NCI-H128 (cell line): Measurements from ENCODE around the gene CCDC184.
"Not testable (repeated sequence)": the region's sequence is repeated elsewhere in the genome, so short reads cannot be mapped to it uniquely, and the experiment has no call there.

Source experiments
- DNase-seq: peaks from one replicate; lab custom pipeline; 2025; ENCODE audit not compliant: unreplicated experiment; lab: John Stamatoyannopoulos, UW

Gene CCDC184

DNA sequence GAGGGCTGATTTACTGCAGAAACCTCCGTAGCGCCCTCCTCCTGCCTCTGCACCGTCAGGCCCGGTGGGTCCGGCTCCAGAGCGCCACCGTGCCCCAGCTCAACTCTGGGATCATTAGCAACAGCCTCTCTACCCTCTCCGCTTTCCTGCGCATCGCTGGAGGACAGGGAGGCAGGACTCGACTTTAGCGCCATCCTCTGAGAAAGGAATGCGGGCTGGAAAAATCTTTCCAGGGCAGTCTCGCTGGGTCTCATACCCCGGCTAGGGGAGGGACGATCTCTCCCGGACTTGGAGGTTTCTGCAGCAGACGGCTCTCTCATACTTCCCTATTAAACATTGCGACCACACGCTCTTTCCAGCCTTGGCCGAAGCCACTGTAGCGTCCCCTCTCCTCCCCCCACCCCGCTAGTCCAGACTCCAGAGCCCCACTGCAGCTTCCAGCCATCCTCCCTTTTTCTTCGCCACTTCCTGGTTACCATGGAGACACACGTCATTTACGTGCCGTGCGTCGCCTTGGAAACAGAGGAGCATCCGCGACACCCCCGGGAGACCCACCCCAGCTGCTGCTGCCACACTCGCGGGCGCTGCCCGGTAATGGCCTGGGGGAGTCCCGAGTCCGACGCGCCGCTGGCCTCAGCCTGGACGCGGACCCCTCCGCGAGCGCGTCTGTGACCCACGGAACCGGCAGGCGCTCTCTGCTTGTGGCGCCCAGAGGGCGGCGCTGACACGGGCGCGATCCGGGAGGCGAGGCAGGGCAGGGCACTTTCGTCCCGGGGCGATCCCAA is at the start of gene CCDC184:
Gene CCDC184, plus strand, starts transcription at position 554 of the 785 bp plus-strand sequence. CDS start 479 bp downstream, outside the sequence.
- DNase-seq = peak; percentile 74

DNA sequence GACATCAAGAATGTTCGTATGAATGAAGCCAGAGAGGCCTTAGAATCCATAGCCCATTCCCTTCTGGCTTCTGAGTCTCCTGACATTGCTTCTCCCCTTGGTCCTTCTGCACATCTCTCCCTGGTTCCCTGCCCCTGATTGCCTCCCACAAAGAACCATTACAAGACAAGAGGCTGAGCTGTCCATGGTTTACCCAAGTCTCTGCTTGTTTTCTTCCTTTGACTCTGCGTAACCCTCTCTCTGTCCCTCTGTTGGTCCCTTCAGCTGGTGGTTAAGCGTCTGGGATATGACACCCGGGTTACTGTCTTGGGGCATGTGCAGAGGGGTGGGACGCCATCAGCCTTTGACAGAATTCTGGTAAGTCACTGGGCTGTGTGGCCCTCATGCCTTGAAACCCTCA is 48.4 kb upstream of the CCDC184 start:
- no peak for DNase-seq

DNA sequence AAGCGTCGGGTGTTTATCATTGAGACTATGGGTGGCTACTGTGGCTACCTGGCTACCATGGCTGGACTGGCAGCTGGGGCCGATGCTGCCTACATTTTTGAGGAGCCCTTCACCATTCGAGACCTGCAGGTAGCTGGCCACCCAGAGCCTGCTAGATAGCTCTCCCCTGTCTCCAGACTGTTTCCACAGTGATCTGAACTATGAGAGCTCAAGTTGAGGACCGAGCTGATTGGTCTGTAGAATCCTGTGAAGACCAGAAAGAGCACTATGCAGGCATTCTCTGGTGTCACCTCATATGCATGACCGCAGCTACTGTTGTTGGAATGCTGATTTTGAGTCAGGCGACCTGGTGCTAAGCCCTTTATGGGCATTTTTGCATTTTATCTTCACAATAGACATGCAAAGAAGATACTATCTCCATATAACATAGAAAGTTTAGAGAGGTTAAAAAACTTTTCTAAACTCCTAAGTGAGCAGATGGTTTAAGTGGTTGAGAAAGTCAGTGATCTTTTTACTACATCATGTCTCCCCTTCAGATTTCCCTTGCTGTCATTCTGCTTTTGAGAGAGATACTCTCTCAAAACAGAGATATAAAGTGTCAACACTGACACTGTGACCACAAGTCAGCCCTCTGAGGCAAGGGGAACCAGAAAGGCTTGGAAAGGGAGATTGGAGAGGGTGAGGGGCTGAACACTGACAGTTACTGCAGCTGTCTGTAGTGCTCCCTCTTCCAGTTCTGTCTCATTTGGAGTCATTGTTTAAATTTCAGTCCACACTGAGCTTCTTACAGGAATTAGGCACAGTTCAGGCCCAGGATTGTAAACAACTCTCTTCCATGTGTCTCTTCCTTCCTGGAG is 40.4 kb upstream of the CCDC184 start:
- DNase-seq = no peak

DNA sequence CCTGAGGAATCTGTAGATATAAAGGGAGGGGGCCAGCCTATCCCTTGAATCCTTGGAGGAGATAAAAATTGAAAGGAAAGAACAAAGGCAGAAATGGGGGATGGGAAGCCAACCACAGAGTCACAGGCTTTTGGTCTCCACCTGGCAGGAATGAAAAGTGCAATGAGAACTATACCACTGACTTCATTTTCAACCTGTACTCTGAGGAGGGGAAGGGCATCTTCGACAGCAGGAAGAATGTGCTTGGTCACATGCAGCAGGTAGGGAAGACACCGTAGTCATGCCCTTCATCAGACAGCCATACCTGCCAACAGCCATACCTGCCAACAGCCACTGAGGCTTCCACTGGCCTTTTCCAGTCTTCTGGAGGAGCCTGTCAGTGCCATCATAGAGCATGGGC is 39.5 kb upstream of the CCDC184 start:
- DNase-seq = no peak

DNA sequence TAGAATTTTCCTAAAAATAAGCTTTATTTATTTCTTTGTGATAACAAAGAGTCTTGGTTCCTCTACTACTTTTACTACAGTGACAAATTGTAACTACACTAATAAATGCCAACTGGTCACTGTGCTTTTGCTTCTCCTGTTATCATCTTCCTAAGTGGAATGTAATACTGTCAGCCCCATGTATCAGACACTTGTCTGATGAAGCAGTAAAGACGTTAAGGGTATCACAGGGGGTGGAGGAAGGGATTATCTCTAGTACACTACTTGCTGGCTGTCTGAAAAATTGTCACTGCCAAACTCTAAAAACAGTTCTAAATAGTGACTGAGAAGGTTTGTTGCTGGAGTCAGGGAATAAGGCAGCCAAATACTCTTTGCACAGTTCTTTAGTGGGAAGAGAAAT is 37.5 kb upstream of the CCDC184 start:
- DNase-seq = no peak

DNA sequence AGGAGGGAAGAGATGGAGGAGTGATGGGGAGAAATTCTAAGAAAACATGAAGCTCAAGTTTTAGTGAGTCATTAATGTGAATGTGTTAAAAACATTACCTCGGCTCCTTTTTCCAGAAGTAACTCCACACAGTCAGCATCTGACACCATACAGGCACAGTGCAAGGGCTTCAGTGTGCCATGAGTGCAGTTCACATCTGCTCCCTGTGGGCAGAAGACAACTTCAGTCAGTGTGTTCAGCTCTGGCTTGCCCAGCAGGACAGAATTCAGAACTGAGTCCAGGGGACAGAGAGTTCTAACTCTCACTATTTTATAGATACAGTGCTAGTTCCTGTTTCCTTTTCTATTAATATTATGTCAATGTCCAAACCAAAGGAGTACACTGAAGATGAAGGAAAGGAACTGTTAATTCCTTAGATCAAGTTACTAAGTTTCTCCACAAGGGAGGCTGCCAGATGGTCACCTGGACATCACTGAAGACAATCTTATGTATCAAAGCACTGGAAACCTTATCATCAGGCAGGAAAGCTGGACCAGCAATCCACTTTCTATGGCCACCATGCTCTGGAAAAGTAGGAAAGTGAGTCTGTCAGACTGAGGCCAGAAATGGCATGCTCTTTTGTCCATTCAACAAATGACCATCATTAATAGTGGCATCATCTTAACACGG is 32.2 kb upstream of the CCDC184 start:
- DNase-seq = no peak

DNA sequence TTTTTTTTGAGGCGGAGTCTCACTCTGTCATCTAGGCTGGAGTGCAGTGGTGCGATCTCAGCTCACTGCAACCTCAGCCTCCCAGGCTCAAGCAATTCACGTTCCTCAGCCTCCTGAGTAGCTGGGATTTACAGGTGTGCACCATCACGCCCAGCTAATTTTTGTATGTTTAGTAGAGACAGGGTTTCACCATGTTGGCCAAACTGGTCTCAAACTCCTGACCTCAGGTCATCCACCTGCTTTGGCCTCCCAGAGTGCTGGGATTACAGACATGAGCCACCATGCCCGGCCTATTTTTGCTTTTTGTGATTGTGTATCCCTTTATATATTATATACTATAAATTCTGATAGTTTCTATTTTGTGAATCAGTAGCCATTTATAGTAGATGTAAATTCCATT is 27.7 kb upstream of the CCDC184 start:
- DNase-seq = not testable (repeated sequence)

DNA sequence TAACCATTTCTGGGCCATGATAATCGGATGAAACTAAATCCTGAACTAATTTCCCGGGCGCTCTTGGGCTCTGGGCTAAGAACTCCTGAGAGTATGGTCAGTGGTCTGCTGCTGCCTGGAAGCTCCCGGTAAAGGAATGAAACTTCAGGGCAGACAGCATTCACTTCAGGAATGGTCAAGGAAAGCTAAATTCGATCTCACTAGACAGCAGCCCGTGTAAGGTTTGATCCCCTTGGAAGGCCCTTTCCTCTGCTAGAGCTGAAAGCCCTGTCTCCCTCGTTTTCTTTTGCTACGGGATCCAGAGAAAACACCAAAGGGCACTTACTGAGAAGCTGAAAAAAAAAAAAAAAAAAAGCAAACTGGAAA is 26.8 kb upstream of the CCDC184 start:
- no peak for DNase-seq

DNA sequence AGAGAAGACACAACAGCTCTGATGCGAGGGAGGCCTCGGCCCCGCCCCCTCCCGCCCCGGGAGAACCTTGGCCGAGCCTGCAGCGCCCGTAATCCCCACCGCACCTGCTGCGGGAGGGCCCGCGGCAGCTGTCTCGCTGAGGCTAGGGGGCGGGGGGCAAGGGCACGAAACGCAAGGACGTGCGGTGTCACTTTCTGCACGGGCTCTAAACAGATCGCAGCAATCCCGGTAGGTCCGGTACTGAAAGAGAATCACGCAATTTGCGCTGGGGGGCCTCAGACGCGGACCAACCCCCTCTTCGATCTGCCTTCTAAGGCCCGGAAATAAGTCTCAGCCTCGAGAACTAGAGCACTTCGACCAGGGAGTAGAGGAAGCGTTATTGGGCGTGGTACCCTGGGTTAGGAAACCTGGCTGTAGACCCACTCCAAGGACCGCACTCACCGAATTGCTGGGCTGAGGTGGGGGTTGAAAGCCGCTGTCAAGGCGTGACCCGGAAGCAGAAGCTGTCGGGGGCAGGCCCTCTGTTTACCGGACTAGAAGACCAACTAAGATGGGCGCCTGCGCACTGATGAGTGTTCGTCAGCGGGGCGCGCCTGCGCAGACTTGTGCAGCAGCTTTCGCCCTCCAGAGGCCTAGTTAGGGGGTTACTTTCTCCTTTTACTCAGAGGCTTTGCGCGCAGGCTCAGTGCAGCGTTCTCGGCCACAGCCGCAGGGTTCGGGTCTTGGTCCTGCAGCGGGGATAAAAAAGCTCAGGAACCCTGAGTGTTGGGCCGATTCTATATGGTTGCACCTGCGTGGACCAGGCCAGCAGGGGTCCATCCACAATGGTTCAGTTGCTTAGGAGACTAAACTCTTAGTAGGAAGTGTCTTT is 26.2 kb upstream of the CCDC184 start, which contains the start of gene ASB8:
Gene ASB8, minus strand, starts transcription at position 498 of the 871 bp plus-strand sequence. CDS start 4,019 bp downstream, outside the sequence.
- DNase-seq = peak; percentile 98

DNA sequence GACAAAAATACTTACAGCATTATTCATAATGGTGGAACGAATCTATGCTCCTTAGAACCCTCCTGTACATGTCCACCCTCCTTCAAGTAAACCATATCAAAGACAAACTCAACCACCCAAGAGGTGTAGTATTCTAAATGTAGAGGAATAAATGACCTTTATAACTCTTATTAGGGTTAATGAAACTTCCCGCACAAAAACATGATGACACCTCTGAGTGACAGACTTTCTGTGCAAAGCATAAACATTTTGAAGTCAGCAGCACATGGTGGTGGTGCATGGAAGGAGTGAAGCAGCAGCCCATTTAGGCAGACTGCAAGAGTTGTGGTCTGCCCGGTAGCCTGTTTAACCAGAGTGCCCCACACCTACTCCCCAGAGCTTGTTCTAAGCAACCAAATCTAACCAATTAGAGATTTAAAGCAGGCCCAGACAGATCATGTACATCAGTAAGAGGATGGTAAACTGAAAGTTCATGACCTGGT is 25.5 kb upstream of the CCDC184 start:
- DNase-seq = no peak

DNA sequence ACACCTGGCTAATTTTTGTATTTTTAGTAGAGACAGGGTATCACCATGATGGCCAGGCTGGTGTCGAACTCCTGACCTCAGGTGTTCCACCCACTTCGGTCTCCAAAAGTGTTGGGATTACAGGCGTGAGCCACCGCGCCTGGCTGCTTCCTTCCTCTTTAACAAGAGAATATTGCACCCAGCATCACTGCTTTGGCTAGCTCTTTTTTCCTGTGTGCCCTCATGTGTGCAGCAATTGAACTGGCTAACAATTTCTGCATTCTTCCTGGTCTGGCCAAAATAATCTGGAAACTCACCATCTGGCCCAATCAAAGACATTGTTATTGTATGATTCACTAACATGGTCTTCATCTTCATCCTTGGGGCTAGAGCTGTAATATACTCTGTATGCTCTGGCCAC is 23.4 kb upstream of the CCDC184 start:
- no peak for DNase-seq

DNA sequence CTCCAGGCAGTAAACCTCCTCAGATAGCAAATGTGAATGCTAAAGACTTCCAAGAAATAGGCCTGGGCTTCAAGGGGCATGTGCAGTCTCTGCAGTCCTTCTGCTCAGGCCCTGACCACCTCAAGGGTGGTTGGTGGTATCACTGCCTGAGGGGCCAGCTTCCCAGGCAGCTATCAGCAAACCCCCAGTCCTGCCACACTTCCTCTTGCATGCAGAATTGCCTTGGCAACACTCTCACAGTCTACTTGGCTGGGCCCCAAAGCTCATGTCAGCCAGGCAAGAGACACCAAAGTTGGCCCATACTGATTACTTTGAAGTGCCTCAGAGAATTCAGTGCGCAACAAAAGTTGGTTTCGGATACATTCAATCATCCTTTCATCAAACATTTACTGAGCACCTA is 22.6 kb upstream of the CCDC184 start:
- DNase-seq = no peak

DNA sequence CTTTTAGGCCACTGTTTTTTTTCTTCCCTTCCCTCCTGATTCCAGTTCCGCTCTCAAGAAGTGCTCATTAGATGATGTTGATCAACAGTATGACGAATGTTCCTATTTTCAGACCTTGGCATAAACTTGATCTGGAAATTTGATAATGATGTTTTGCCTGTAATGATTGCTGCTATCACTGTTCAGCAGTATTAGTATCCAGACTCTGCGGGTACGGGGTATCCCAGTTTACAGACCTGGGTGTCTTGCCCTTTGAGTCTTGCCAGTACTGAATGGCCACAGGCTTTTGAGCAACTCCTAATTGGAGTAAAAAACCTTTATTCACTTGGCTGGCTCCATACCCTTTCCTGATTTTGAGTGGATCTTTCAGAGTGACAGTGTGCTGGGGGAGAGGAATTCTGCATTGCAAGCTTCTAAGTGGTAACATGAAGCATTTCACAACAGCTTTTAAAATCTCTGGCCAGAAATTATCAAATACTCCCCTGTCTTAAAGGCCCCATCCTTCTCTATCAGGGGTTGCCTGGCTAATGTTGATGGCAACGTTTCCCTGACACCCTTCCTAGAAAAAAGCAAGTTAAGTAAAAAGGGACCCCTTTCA is 20.2 kb upstream of the CCDC184 start:
- no peak for DNase-seq

DNA sequence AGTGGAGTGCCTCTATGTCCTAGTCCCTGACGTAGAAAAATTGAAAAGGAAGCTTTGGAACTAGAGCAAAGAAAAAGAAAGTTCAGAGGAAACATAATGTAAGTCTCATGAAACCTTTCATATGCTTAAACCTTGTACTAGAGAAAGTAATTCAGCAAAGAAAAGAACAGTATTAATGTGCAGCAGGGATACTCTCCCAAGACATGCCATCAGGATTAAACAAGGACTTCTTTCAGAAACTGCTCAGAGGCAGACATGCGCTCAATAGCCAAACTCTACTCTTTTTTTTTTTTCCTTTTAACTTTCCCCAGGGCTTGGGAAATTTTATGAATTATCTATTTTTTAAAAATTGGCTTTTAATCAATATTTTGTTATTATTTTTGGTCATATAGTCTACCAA is 19.0 kb upstream of the CCDC184 start:
- DNase-seq = no peak

DNA sequence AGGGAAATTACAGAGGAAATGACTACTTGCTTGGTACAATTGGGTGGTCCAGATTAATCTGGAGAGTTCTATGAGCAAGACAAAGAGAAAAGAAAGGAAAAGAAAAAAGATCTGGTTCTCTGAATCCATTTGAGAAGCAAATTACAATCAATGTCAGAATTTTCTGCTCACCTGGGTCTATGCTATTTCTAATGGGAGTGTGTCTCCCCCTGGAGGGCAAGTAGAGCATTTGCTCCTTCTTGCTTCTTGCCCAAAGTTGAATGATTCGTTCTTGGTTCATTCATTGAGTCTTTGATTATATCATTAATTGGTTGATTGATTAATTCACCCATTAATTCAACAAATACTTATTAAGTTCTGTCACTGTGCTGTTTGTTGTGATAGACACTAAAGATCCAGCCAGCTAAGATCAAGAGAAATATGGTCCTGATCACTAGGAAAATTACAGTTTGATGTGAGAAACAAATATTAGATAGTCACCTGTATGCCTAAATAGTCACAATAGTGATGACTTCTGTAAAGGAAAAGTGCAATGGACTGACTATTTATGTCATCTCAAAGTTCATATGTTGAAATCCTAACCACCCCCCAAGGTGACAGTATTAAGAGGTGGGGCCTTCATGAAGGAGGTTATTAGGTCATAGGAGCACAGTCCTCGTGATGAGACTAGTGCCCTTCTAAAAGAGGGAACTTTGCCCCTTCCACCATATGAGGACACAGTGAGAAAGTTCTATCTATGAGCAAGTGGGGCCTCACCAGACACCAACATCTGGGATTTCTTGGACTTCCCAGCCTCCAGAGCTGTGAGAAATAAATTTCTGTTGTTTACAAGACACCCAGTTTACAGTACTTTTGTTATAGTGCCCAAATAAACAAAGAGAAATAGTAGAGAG is 18.1 kb upstream of the CCDC184 start:
- peak; percentile 33 for DNase-seq

DNA sequence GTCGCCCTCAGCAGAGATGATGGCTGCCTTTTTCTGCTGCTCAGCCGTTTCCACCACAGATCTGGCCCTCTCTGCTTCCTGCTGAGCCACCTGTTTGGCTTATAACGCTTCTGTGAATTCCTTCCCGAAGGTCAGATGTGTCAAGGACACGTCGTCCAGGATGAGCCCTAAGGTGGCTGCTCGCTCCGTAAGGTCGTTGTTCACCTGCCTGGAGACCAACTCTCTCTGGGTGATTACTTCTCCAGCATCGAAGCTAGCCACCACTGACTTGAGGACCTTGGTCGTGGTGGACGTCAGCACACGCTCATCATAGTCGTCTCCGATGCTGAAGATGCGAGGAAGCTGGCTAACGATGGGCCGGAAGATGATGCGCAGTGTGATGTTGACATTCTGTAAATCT is 14.4 kb upstream of the CCDC184 start:
- no peak for DNase-seq

DNA sequence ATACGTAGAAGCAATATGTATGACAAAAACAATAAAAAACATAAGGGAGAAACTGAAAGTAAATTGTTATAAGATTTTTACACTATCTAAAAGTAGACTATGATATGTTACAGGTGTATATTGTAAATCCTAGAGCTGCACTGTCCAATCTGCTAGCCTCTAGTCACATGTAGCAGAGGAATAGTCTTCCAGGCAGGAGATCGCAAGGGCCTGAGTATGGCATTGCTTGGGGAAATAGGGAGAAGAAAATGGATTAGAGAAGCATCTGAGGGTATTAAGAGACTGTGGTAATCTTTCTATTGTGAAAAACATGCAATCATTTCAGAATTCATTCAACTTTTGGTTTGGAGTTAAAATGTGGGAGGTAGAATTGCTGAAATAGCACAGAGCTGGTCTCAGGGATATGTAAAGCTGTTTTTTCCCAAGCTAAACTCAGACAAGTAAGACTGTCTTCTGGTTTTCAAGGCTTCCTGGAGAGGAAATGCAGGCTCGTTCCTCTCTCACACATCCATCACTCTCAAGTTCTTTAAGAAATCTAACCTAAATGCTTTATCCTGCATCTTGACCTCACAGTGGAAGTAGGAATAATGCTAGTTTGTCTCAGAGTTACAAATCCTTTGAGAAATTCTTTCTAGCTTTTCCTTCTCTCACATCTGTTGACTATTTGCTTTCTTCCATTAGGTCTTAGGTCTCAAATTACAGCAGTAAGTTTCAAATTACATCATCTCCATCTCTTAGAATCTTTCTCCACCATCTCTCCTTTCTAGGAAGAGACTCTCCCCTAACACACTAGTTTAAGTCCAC is 7.6 kb upstream of the CCDC184 start:
- no peak for DNase-seq

DNA sequence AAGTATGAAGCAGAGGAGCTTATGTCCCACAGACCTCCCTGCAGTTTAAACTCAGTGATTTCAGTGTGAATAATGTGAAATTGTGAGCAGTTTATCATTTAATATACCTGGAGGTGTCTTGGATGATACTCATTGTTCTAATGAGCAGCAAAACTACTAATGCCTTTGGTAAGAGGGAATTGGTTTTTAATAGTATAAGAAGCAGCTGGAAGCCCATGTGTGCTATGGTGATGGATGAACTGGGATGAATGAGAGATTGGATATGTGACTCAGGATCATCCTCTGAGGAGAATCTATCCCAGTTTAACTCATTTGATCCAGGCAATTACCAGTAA is 7.1 kb upstream of the CCDC184 start:
- DNase-seq = no peak
